Stomach (tissue), 9 donors: ENCODE results near the gene FREM1. TPM values are rescaled to one million over a fixed set of nuclear protein-coding genes. Genes with fewer than 3 reads are reported as not detected.
A peak's percentile ranks its signal among the peaks of the same experiment; 100 is the strongest.

Experiments
- DNase-seq, 2 donors: peaks; one replicate each; pipeline versions ENCODE4 v3.0.0 to v3.0.0-alpha.2; 2013 to 2019
- H3K27ac ChIP-seq, 5 donors: fragments of 200-600 bp in 4 of 5; sonication (generic) in 4 of 5; one replicate each; pipeline ENCODE4 v1.5.1; 2013 to 2019; ENCODE audit warnings: mild to moderate bottlenecking in 1 of 5, moderate library complexity in 1 of 5
- H3K27me3 ChIP-seq, 3 donors: fragments of 200-600 bp; sonication (generic); one replicate each; pipeline ENCODE4 v1.5.1; 2017 to 2019; ENCODE audit warnings: mixed run types in 1 of 3
- H3K36me3 ChIP-seq, 4 donors: fragments of 200-600 bp; sonication (generic); 1 replicate in 3 of 4; 2 replicates in 1 of 4; pipeline ENCODE4 v1.5.1; 2016 to 2019
- H3K4me1 ChIP-seq, 4 donors: fragments of 200-600 bp; sonication (generic); one replicate each; pipeline ENCODE4 v1.5.1; 2016 to 2019
- H3K4me3 ChIP-seq, 4 donors: fragments of 200-600 bp; sonication (generic) in 3 of 4; one replicate each; pipeline ENCODE4 v1.5.1; 2016 to 2019; ENCODE audit warnings: mild to moderate bottlenecking in 1 of 4
- H3K9me3 ChIP-seq, 4 donors: fragments of 200-600 bp; sonication (generic); one replicate each; pipeline ENCODE4 v1.5.1; 2016 to 2019
- CTCF ChIP-seq, 7 experiments: fragments of 450-650 bp in 4 of 7; fragments of 200-600 bp in 3 of 7; sonication (generic) in 3 of 7; IDR thresholded peaks; one replicate each; pipeline ENCODE4 v1.5.1; 2016 to 2019; ENCODE audit warnings: antibody characterized with exemption in 7 of 7, control low read depth in 2 of 7, mild to moderate bottlenecking in 1 of 7
- EP300 ChIP-seq: sonication (generic); formaldehyde crosslinking; IDR thresholded peaks from one replicate; pipeline ENCODE4 v1.6.1; 2017; ENCODE audit warnings: antibody characterized with exemption
- POLR2A ChIP-seq, 4 donors: fragments of 450-650 bp; IDR thresholded peaks; one replicate each; pipeline ENCODE4 v1.6.1; 2016; ENCODE audit warnings: antibody characterized with exemption in 4 of 4, control low read depth in 2 of 4, mild to moderate bottlenecking in 1 of 4, moderate library complexity in 1 of 4
- POLR2AphosphoS5 ChIP-seq, 3 donors: sonication (generic); formaldehyde crosslinking; IDR thresholded peaks; one replicate each; pipeline ENCODE4 v1.6.1; 2016; ENCODE audit warnings: antibody characterized with exemption in 3 of 3
- WGBS, 5 donors: extraction: QIAGEN DNeasy Blood & Tissue Kit in 3 of 5; methylation state at CpG; one replicate each; pipeline versions ENCODE4 v1.1.5 to v1.1.7; 2013 to 2018; 5-methylcytosine and 5-hydroxymethylcytosine counted together
- intact Hi-C: fragments of 100-400 bp; cut with DNase I; formaldehyde crosslinking; loops from one replicate; pipeline ENCODE4 v1.15.1; 2023; ENCODE audit warnings: low total_unique reads
- polyA plus RNA-seq, 3 donors: library from polyadenylated mRNA; stranded (reverse); fragments of 200-250 nt; gene quantifications; one replicate each; pipeline ENCODE4 v1.2.3, GENCODE V29; 2013
- total RNA-seq, 5 donors: library from RNA; depleted of rRNA; stranded (reverse); fragments of >200 nt; gene quantifications; one replicate each; pipeline versions ENCODE4 v1.1.0 to v1.2.3, GENCODE V29; 2014 to 2016
- donor health status: healthy with polysubstance abuse.
- donor health status: Bipolar disorder and iron deficiency.
- donor health status: healthy.

Gene FREM1
- total and polyA plus RNA-seq, 8 donors = 0.12 to 14.7 (median 0.58) TPM; not detected in 1

DNA sequence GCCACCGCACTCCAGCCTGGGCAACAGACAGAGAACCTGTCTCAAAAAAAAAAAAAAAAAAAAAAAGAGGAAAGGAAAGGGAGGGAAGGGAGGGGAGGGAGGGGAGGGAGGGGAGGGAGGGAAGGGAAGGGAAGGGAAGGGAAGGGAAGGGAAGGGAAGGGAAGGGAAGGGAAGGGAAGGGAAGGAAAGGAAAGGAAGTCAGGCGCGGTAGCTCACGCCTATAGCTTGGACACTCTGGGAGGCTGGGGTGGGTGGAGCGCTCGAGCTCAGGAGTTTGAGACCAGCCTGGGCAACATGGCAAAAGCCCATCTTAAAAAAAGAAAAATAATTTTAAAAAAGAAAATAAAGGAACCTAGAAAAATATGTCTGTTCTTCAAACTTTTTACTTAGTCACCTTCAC, 131.7 kb downstream of the FREM1 start:
- TF ChIP-seq POLR2A (IDR thresholded peaks at IDR 0.05) = no peak
- no peak for TF ChIP-seq POLR2AphosphoS5 (IDR thresholded peaks at IDR 0.05)
- TF ChIP-seq EP300 = no peak
- no peak for TF ChIP-seq CTCF (IDR thresholded peaks at IDR 0.05)
- H3K4me1 ChIP-seq = no peaks in the 10 kb centered on the region
- 81 to 89% (median 86%) methylated on average over 6 of the region's 6 CpGs for WGBS, 5 donors
- H3K9me3 ChIP-seq = no peaks in the 10 kb centered on the region
- H3K36me3 ChIP-seq = no peaks in the 10 kb centered on the region
- no peak for DNase-seq
- H3K27ac ChIP-seq = no peak overlapping the region
- intact Hi-C loops = no loop called here
- H3K4me3 ChIP-seq = no peak overlapping the region
- no peaks in the 10 kb centered on the region for H3K27me3 ChIP-seq

DNA sequence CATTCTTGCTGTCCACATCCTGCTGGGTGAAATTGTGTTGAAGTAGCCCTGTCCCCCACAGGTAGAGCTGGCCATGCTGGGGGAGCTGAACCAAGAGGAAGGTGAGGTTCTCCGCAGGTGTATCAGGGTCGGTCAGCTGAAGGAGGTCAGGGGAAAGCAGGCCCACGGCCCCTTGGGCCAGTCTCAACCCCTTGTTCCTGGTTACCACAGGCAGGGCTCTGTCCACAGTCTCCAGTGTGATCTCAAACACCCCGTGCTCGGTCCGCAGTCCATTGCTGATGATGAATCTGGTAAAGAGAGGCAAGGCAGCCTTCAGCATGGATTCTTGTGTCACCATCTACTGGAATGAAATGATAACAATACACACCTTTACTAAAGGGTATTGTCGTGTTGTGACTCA, 134.3 kb downstream of the FREM1 start:
- 81 to 92% (median 86%) methylated on average over 5 to 7 of the region's 7 CpGs for WGBS, 5 donors
- H3K4me3 ChIP-seq = no peak overlapping the region
- no peak for DNase-seq
- TF ChIP-seq CTCF (IDR thresholded peaks at IDR 0.05) (no peak), POLR2A (IDR thresholded peaks at IDR 0.05) (no peak), EP300 (no peak), POLR2AphosphoS5 (IDR thresholded peaks at IDR 0.05) (no peak)
- H3K9me3 ChIP-seq = no peaks in the 10 kb centered on the region
- H3K4me1 ChIP-seq = no peaks in the 10 kb centered on the region
- no peaks in the 10 kb centered on the region for H3K36me3 ChIP-seq
- no peaks in the 10 kb centered on the region for H3K27me3 ChIP-seq
- intact Hi-C loops = no loop called here
- no peak overlapping the region for H3K27ac ChIP-seq

GRCh38 chr9:14770592-14770991, 139.6 kb downstream of the FREM1 start:
- intact Hi-C loops = no loop called here
- TF ChIP-seq CTCF (IDR thresholded peaks at IDR 0.05) = no peak
- no peak for TF ChIP-seq EP300
- TF ChIP-seq POLR2AphosphoS5 (IDR thresholded peaks at IDR 0.05) = no peak
- no peak for TF ChIP-seq POLR2A (IDR thresholded peaks at IDR 0.05)
- Histone ChIP-seq H3K36me3 (no peaks in the 10 kb centered on the region), H3K9me3 (no peaks in the 10 kb centered on the region), H3K27me3 (no peaks in the 10 kb centered on the region), H3K4me1 (peaks cover 0 to 4% (median 0%) of the 10 kb centered on the region in 4 donors), H3K27ac (no peak overlapping the region), H3K4me3 (no peak overlapping the region)
- WGBS, 5 donors = 73 to 82% (median 78%) methylated on average over 7 of the region's 7 CpGs
- no peak for DNase-seq

DNA sequence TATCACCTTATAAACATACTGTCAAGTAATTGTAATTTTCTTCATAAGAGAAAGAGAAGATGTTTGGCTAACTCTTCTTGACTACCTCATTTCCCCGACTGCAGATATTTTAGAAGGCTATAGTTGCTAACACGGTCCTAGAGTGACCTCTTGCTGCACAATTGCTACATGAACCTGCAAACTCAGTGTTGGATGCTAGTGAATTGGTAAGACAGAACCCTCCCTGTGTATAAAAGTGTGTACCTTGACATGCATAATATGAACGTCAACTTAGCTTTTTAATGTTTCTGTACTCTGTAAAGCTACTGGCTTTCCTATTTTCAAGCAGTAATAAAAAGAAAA, 141.0 kb downstream of the FREM1 start:
- intact Hi-C loops = loop anchor here (10.0 kb wide), 1 partner anchor 154 kb away; no protein-coding TSS in a partner anchor
- H3K4me1 ChIP-seq = peaks cover 0 to 4% (median 0%) of the 10 kb centered on the region in 4 donors
- TF ChIP-seq POLR2AphosphoS5 (IDR thresholded peaks at IDR 0.05) = no peak
- no peak for TF ChIP-seq POLR2A (IDR thresholded peaks at IDR 0.05)
- TF ChIP-seq EP300 = no peak
- TF ChIP-seq CTCF (IDR thresholded peaks at IDR 0.05) = no peak

More for the DNA sequence above, 141.0 kb downstream of the FREM1 start:
- no peak overlapping the region for H3K27ac ChIP-seq
- no peaks in the 10 kb centered on the region for H3K9me3 ChIP-seq
- no peaks in the 10 kb centered on the region for H3K36me3 ChIP-seq
- WGBS, 5 donors = 30 to 46% (median 31%) methylated on average over 3 of the region's 3 CpGs
- H3K4me3 ChIP-seq = no peak overlapping the region
- DNase-seq = peak in 1 of 2 donors; percentile 44
- H3K27me3 ChIP-seq = no peaks in the 10 kb centered on the region
